ENCODE measurements around the gene DPP3. TPM values are rescaled to one million over a fixed set of nuclear protein-coding genes. Genes with fewer than 3 reads are reported as not detected.

DPP3 gene
- total RNA-seq, 2 experiments from 2014 or later: 87.1 to 91.9 TPM

DNA sequence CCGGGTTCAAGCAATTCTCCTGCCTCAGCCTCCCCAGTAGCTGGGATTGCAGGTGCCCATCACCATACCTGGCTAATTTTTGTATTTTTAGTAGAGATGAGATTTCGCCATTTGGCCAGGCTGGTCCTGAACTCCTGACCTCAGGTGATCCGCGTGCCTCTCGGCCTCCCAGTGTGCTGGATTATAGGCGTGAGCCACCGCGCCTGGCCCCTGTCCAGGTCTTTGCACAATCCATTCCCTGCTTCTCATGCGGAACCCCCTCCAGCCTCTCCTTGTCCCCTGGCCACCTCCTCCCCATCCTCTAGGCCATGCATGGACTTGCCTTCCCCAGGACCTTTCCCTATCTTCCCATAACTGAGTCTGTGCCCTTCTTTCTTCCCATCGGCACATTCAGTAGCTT is 8.7 kb downstream of the DPP3 start:
- ChIA-PET POLR2A (no interaction called here), CTCF (interaction anchor here (0.6 kb wide), 1 partner anchor 210 kb away, joined by 5 read pairs; no protein-coding TSS in a partner anchor)
- no peaks in the 10 kb centered on the region for H3K27me3 Mint-ChIP-seq
- no peak overlapping the region for H3K27ac Mint-ChIP-seq
- H3K36me3 Mint-ChIP-seq (ENCODE audit: low read depth): peaks cover 22% of the 10 kb centered on the region
- no peak overlapping the region for H3K4me3 Mint-ChIP-seq
- DNase-seq (no peak), ATAC-seq (no peak)
- no peaks in the 10 kb centered on the region for H3K9me3 Mint-ChIP-seq (ENCODE audit: low read depth)
- peaks cover 4% of the 10 kb centered on the region for H3K4me1 Mint-ChIP-seq
- intact Hi-C loops (cut with DNase I, micrococcal nuclease): no loop called here

DNA sequence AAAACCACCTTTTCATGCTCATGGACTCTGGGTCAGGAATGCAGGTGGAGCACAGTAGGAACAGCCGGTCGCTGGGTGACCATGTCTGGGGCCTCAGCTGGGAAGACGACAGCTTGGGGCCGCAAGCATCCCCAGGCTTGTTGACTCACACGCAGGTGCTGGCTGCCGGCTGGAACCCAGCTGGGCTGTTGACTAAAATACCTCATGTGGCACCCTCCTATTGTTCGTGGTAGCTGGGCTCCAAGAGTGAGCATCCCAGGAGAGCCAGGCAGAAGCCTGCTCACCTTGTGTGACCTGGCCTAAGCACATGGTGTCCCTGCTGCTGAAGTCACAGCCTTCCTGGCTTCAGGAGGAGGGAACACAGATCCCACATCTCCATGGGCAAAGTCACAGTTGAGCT is 9.4 kb downstream of the DPP3 start:
- H3K36me3 Mint-ChIP-seq (ENCODE audit: low read depth): peaks cover 24% of the 10 kb centered on the region
- no peak for ATAC-seq
- H3K4me3 Mint-ChIP-seq: no peak overlapping the region
- H3K4me1 Mint-ChIP-seq: peaks cover 3% of the 10 kb centered on the region
- H3K9me3 Mint-ChIP-seq (ENCODE audit: low read depth): no peaks in the 10 kb centered on the region
- ChIA-PET POLR2A (no interaction called here), CTCF (interaction anchor here (0.6 kb wide), 1 partner anchor 10 kb away, joined by 3 read pairs; the partner anchor contains the start of gene DPP3)
- DNase-seq: no peak
- no peak overlapping the region for H3K27ac Mint-ChIP-seq
- intact Hi-C loops (cut with DNase I, micrococcal nuclease): no loop called here
- H3K27me3 Mint-ChIP-seq: no peaks in the 10 kb centered on the region

DNA sequence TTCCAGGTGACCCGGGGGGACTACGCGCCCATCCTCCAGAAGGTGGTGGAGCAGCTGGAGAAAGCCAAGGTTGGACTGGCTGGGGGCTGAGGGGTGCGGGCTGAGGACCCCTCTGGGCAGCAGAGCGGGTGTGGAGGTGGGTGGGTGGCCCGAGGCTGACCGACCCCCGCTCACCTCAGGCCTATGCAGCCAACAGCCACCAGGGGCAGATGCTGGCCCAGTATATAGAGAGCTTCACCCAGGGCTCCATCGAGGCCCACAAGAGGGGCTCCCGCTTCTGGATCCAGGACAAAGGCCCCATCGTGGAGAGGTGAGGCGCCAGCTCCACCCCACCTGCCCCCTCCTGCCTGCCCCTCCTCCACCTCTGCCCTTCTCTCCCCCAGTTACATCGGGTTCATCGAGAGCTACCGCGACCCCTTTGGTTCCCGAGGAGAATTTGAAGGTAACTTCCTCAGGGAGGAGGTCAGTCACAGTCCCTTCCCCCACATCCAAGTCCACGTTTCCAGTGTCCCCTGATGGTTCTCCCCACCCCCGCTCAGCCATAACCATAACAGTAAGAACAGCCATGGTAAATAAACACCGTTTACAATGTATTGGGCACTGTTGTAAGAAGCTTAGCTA is 11.2 kb downstream of the DPP3 start:
- no peaks in the 10 kb centered on the region for H3K4me1 Mint-ChIP-seq
- ATAC-seq (no peak), DNase-seq (no peak)
- no peak overlapping the region for H3K4me3 Mint-ChIP-seq
- H3K27ac Mint-ChIP-seq: no peak overlapping the region
- ChIA-PET CTCF (interaction anchor here (1.4 to 1.7 kb wide), 4 partner anchors 8 to 103 kb away, joined by 3 to 4 read pairs (median 4); partner anchors contain the start of gene DPP3), POLR2A (no interaction called here)
- no peaks in the 10 kb centered on the region for H3K9me3 Mint-ChIP-seq (ENCODE audit: low read depth)
- intact Hi-C loops (cut with DNase I, micrococcal nuclease): no loop called here
- no peaks in the 10 kb centered on the region for H3K27me3 Mint-ChIP-seq
- H3K36me3 Mint-ChIP-seq (ENCODE audit: low read depth): peaks cover 19% of the 10 kb centered on the region

DNA sequence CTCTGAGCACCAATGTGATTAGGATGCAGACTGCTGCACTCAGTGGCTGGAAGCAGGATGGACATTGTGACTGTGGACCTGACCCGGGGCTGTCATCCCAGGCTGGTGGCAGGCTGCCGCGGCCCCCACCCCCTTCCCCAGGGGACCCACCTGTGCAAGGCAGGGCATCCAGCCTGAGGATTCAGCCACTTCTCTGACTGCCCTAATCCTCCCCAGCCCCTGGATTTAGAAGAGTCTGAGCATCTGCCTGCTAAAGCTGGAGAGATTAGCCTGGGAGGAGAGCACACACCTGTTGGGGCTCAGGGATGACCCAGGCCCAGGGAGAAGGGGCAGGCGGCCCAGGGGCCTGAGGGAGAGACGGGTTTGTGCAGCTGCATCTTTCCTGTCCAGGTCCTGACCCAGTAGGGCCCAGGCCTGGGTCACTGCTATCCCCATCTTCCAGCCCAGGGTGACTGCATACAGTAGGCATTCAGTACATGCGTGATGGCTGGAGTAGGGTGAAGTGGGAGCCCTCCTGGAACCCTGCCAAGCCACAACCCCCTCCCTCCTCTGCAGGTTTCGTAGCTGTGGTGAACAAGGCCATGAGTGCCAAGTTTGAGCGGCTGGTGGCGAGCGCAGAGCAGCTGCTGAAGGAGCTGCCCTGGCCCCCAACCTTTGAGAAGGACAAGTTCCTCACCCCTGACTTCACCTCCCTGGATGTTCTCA is 12.1 kb downstream of the DPP3 start:
- no peak for ATAC-seq
- Mint-ChIP-seq H3K36me3 (ENCODE audit: low read depth) (peaks cover 21% of the 10 kb centered on the region), H3K27me3 (no peaks in the 10 kb centered on the region), H3K4me3 (no peak overlapping the region), H3K9me3 (ENCODE audit: low read depth) (no peaks in the 10 kb centered on the region), H3K4me1 (no peaks in the 10 kb centered on the region), H3K27ac (no peak overlapping the region)
- DNase-seq: no peak
- CTCF ChIA-PET: interaction anchor here (0.6 to 1.7 kb wide), 5 partner anchors 9 to 283 kb away, joined by 3 to 4 read pairs (median 3); partner anchors contain the start of gene DPP3
- intact Hi-C loops (cut with DNase I, micrococcal nuclease): no loop called here
- POLR2A ChIA-PET: interaction anchor here (1.1 kb wide), 1 partner anchor 12 kb away, joined by 3 read pairs; the partner anchor contains the start of gene DPP3

DNA sequence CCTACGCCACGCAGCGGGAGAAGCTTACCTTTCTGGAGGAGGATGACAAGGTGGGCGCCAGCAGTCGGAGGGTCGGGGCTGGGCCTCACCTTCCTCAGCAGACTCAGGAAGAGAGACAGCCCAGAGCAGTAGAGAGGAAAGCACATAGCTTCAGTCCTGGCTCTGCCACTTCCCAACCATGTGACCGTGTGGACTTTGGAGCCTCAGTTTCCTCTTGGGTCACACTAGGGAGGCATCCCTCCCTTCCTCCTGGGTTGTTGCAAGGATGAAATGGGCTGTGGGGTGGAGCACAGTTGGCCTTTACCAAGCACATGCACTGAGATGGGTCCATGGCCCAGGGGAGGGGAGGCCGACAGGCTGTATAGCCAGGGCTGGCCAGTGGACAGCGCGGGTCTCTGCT is 12.9 kb downstream of the DPP3 start:
- ChIA-PET POLR2A (interaction anchor here (1.1 kb wide), 1 partner anchor 13 kb away, joined by 3 read pairs; the partner anchor contains the start of gene DPP3), CTCF (interaction anchor here (0.6 to 1.7 kb wide), 4 partner anchors 13 to 284 kb away, joined by 3 to 4 read pairs (median 3); partner anchors contain the start of gene DPP3)
- Mint-ChIP-seq H3K36me3 (ENCODE audit: low read depth) (peaks cover 24% of the 10 kb centered on the region), H3K4me1 (no peaks in the 10 kb centered on the region), H3K4me3 (no peak overlapping the region), H3K27me3 (no peaks in the 10 kb centered on the region), H3K27ac (no peak overlapping the region), H3K9me3 (ENCODE audit: low read depth) (no peaks in the 10 kb centered on the region)
- intact Hi-C loops (cut with DNase I, micrococcal nuclease): no loop called here
- DNase-seq (no peak), ATAC-seq (no peak)

GRCh38 chr11:66494458-66494857 is 14.2 kb downstream of the DPP3 start:
- H3K27ac Mint-ChIP-seq: no peak overlapping the region
- no peak for DNase-seq
- ATAC-seq: no peak
- intact Hi-C loops (cut with DNase I, micrococcal nuclease): no loop called here
- H3K36me3 Mint-ChIP-seq (ENCODE audit: low read depth): peaks cover 29% of the 10 kb centered on the region
- ChIA-PET POLR2A (no interaction called here), CTCF (no interaction called here)
- no peaks in the 10 kb centered on the region for H3K27me3 Mint-ChIP-seq
- no peak overlapping the region for H3K4me3 Mint-ChIP-seq
- no peaks in the 10 kb centered on the region for H3K4me1 Mint-ChIP-seq
- no peaks in the 10 kb centered on the region for H3K9me3 Mint-ChIP-seq (ENCODE audit: low read depth)

DNA sequence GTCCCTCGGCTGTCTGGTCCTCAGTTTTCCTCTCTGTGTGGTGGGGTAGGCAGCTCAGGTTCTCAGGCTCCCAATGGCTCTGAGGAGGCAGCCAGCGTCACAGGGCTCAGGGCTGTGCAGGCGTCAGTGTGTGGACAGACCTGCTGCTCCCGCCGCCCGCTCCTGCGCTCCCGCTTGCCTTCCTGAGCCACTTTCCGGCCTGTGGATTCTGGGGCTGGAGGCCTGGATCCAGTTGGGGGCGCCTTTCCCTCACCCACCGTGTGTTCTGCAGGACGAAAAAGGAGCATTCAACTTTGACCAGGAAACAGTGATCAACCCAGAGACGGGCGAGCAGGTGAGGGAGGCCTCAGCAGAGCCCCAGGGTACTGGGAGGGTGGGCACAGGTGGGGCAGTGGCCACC is 14.7 kb downstream of the DPP3 start:
- H3K27me3 Mint-ChIP-seq: no peaks in the 10 kb centered on the region
- intact Hi-C loops (cut with DNase I, micrococcal nuclease): no loop called here
- H3K36me3 Mint-ChIP-seq (ENCODE audit: low read depth): peaks cover 31% of the 10 kb centered on the region

DNA sequence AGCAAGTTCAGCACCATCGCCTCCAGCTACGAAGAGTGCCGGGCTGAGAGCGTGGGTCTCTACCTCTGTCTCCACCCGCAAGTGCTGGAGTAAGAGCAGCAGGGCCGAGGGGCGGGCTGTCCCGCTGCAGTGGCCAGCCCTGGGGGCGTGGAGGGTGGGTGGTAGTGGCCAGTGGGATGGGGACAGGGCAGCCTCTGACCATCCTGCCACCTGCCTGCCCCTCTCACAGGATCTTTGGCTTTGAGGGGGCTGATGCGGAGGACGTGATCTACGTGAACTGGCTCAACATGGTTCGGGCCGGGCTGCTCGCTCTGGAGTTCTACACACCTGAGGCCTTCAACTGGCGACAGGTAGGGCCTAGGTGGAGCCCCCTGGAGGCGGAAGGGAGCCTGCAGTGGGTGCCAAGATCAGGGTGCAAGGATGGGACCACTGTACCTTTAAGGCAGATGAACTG is 15.2 kb downstream of the DPP3 start:
- DNase-seq (peak; percentile 47), ATAC-seq (no peak)
- no peak overlapping the region for H3K4me3 Mint-ChIP-seq
- CTCF ChIA-PET: no interaction called here
- intact Hi-C loops (cut with DNase I, micrococcal nuclease): no loop called here
- no peak overlapping the region for H3K27ac Mint-ChIP-seq
- no peaks in the 10 kb centered on the region for H3K9me3 Mint-ChIP-seq (ENCODE audit: low read depth)
- peaks cover 30% of the 10 kb centered on the region for H3K36me3 Mint-ChIP-seq (ENCODE audit: low read depth)
- POLR2A ChIA-PET: no interaction called here
- no peaks in the 10 kb centered on the region for H3K4me1 Mint-ChIP-seq
- H3K27me3 Mint-ChIP-seq: no peaks in the 10 kb centered on the region

More for the DNA sequence above, 14.7 kb downstream of the DPP3 start:
- POLR2A ChIA-PET: no interaction called here
- DNase-seq (no peak), ATAC-seq (no peak)
- CTCF ChIA-PET: no interaction called here
- H3K4me3 Mint-ChIP-seq: no peak overlapping the region
- H3K4me1 Mint-ChIP-seq: no peaks in the 10 kb centered on the region
- H3K27ac Mint-ChIP-seq: no peak overlapping the region
- H3K9me3 Mint-ChIP-seq (ENCODE audit: low read depth): no peaks in the 10 kb centered on the region

DNA sequence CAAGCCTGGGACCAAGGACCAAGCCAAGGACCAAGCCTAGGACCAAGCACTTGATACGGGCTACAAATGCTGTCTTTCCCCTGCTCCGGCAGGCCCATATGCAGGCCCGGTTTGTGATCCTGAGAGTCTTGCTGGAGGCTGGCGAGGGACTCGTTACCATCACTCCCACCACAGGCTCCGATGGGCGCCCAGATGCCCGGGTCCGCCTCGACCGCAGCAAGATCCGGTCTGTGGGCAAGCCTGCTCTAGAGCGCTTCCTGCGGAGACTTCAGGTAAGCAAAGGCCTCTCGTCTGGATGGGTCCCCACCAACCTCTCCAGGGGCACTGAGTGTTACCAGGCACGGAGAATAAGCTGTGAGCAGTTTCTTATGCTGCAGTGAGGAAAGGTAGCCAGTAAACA is 17.0 kb downstream of the DPP3 start:
- no peaks in the 10 kb centered on the region for H3K9me3 Mint-ChIP-seq (ENCODE audit: low read depth)
- ChIA-PET POLR2A (no interaction called here), CTCF (no interaction called here)
- no peak for ATAC-seq
- H3K36me3 Mint-ChIP-seq (ENCODE audit: low read depth): peaks cover 28% of the 10 kb centered on the region
- H3K4me1 Mint-ChIP-seq: no peaks in the 10 kb centered on the region
- intact Hi-C loops (cut with DNase I, micrococcal nuclease): no loop called here
- H3K27ac Mint-ChIP-seq: no peak overlapping the region
- no peak for DNase-seq
- H3K4me3 Mint-ChIP-seq: no peak overlapping the region
- H3K27me3 Mint-ChIP-seq: no peaks in the 10 kb centered on the region

DNA sequence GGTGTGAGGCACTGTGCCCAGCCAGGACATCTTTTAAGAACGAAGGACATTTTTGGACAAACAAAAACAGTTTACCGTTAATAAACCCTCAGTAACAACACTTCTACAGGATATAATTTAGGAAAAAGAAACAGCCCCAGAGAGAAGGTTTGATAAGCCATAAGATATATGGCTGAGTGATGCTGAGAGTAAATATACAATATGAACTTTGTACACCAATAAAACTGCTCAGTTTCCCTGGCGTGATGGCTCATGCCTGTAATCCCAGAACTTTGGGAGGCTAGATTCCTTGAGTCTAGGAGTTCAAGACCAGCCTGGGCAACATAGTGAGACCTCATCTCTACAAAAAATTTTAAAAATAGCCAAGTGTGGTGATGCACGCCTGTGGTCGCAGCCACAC is 18.3 kb downstream of the DPP3 start:
- H3K9me3 Mint-ChIP-seq (ENCODE audit: low read depth): no peaks in the 10 kb centered on the region
- H3K27me3 Mint-ChIP-seq: no peaks in the 10 kb centered on the region
- POLR2A ChIA-PET: no interaction called here

DNA sequence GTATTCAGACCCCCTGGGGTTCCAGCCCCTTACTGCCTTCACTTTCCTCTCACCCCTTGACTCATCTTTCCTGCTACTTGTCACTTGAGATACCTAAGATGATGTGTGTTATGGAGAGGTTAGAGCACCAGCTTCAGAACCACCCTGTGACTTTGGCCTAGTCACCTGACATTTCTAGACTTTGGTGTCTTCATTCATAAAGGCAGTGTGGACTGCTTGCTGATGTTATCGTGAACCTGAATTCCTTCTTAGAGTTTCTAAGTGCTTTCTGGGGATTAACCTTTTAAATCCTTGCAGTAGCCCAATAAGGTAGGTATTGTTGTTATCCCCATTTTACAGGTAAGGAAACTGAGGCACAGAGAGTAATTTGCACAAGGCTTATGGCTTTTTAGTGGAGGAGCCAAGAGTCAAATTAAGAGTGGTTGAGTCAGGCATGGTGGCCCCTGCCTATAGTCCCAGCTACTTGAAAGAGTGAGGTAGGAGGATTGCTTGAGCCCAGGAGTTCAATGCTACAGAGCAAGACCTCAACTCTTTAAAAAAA is 25.1 kb downstream of the DPP3 start:
- Mint-ChIP-seq H3K9me3 (ENCODE audit: low read depth) (no peaks in the 10 kb centered on the region), H3K36me3 (ENCODE audit: low read depth) (peaks cover 10% of the 10 kb centered on the region), H3K27me3 (no peaks in the 10 kb centered on the region), H3K4me3 (no peak overlapping the region), H3K27ac (no peak overlapping the region), H3K4me1 (peaks cover 3% of the 10 kb centered on the region)
- DNase-seq (no peak), ATAC-seq (no peak)
- POLR2A ChIA-PET: no interaction called here
- intact Hi-C loops (cut with DNase I, micrococcal nuclease): no loop called here
- CTCF ChIA-PET: no interaction called here

More for the DNA sequence above, 18.3 kb downstream of the DPP3 start:
- Mint-ChIP-seq H3K27ac (no peak overlapping the region), H3K4me1 (no peaks in the 10 kb centered on the region), H3K36me3 (ENCODE audit: low read depth) (peaks cover 24% of the 10 kb centered on the region), H3K4me3 (no peak overlapping the region)
- CTCF ChIA-PET: no interaction called here
- intact Hi-C loops (cut with DNase I, micrococcal nuclease): no loop called here
- ATAC-seq (no peak), DNase-seq (no peak)
